ENCODE measurements around the gene PGK2. TPM values are rescaled to one million over a fixed set of nuclear protein-coding genes. Genes with fewer than 3 reads are reported as not detected.

The PGK2 gene
- total and polyA plus RNA-seq, 2 donors from 2014 or later: not detected

DNA sequence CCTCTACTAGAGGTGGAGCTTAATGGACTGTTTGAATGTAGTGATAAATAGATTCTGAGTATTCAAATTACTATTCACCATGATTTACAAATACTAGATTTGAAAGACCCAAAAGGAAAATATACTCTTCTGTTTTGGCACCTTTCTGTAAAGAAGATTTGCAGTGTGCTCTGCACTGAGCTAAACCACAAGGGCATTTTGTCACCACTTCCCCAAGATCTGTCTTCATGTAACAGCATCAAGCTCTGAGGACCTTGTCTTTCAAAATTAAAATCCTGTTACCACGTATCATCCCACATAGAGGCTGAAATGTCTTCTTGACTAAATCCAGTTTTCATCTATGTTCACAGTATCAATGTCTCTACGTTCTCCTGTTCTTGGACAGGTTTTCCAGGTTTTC, 3.3 kb upstream of the PGK2 start:
- H3K36me3 ChIP-seq (ENCODE audit: control insufficient read depth in 2 of 3, insufficient read depth in 3 of 3, low read length in 3 of 3): no peaks in the 10 kb centered on the region
- no peak for DNase-seq

GRCh38 chr6:49784272-49784671, 2.8 kb downstream of the PGK2 start:
- H3K27ac ChIP-seq (ENCODE audit: low read depth in 2 of 2, low read length in 2 of 2): no peak overlapping the region
- no peak for FAIRE-seq

More for the DNA sequence above, 3.3 kb upstream of the PGK2 start:
- Histone ChIP-seq H3K27me3 (ENCODE audit: control insufficient read depth, insufficient read depth, low read length) (no peaks in the 10 kb centered on the region), H3K4me1 (ENCODE audit: control insufficient read depth in 2 of 3, insufficient read depth in 2 of 3, low read depth in 1 of 3, low read length in 3 of 3) (no peaks in the 10 kb centered on the region), H3K4me3 (ENCODE audit: low read length in 3 of 3) (no peak overlapping the region), H3K27ac (ENCODE audit: low read depth in 2 of 2, low read length in 2 of 2) (no peak overlapping the region), H3K9ac (ENCODE audit: low read length in 3 of 3) (no peak overlapping the region), H3K9me3 (ENCODE audit: control insufficient read depth in 2 of 3, insufficient read depth in 1 of 3, low read length in 3 of 3) (no peaks in the 10 kb centered on the region)
- intact Hi-C loops (cut with DNase I): no loop called here
- FAIRE-seq: no peak
- TF ChIP-seq, protein P1, sequence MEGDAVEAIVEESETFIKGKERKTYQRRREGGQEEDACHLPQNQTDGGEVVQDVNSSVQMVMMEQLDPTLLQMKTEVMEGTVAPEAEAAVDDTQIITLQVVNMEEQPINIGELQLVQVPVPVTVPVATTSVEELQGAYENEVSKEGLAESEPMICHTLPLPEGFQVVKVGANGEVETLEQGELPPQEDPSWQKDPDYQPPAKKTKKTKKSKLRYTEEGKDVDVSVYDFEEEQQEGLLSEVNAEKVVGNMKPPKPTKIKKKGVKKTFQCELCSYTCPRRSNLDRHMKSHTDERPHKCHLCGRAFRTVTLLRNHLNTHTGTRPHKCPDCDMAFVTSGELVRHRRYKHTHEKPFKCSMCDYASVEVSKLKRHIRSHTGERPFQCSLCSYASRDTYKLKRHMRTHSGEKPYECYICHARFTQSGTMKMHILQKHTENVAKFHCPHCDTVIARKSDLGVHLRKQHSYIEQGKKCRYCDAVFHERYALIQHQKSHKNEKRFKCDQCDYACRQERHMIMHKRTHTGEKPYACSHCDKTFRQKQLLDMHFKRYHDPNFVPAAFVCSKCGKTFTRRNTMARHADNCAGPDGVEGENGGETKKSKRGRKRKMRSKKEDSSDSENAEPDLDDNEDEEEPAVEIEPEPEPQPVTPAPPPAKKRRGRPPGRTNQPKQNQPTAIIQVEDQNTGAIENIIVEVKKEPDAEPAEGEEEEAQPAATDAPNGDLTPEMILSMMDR (IDR thresholded peaks at IDR 0.05; ENCODE audit: borderline replicate concordance, extremely low read depth, insufficient read depth): no peak

GRCh38 chr6:49782725-49783124, 4.4 kb downstream of the PGK2 start:
- no peaks in the 10 kb centered on the region for H3K27me3 ChIP-seq (ENCODE audit: control insufficient read depth, insufficient read depth, low read length)
- FAIRE-seq (no peak), DNase-seq (no peak)
- H3K4me3 ChIP-seq (ENCODE audit: low read length in 3 of 3): no peak overlapping the region
- H3K9ac ChIP-seq (ENCODE audit: low read length in 3 of 3): no peak overlapping the region
- no peaks in the 10 kb centered on the region for H3K4me1 ChIP-seq (ENCODE audit: control insufficient read depth in 2 of 3, insufficient read depth in 2 of 3, low read depth in 1 of 3, low read length in 3 of 3)
- H3K27ac ChIP-seq (ENCODE audit: low read depth in 2 of 2, low read length in 2 of 2): no peak overlapping the region
- H3K9me3 ChIP-seq (ENCODE audit: control insufficient read depth in 2 of 3, insufficient read depth in 1 of 3, low read length in 3 of 3): no peaks in the 10 kb centered on the region
- TF ChIP-seq, protein P1 (IDR thresholded peaks at IDR 0.05; ENCODE audit: borderline replicate concordance, extremely low read depth, insufficient read depth): no peak
- intact Hi-C loops (cut with DNase I): no loop called here
- H3K36me3 ChIP-seq (ENCODE audit: control insufficient read depth in 2 of 3, insufficient read depth in 3 of 3, low read length in 3 of 3): no peaks in the 10 kb centered on the region

More at GRCh38 chr6:49784272-49784671, 2.8 kb downstream of the PGK2 start:
- Histone ChIP-seq H3K9ac (ENCODE audit: low read length in 3 of 3) (no peak overlapping the region), H3K4me1 (ENCODE audit: control insufficient read depth in 2 of 3, insufficient read depth in 2 of 3, low read depth in 1 of 3, low read length in 3 of 3) (no peaks in the 10 kb centered on the region), H3K4me3 (ENCODE audit: low read length in 3 of 3) (no peak overlapping the region), H3K36me3 (ENCODE audit: control insufficient read depth in 2 of 3, insufficient read depth in 3 of 3, low read length in 3 of 3) (no peaks in the 10 kb centered on the region), H3K27me3 (ENCODE audit: control insufficient read depth, insufficient read depth, low read length) (no peaks in the 10 kb centered on the region), H3K9me3 (ENCODE audit: control insufficient read depth in 2 of 3, insufficient read depth in 1 of 3, low read length in 3 of 3) (no peaks in the 10 kb centered on the region)
- intact Hi-C loops (cut with DNase I): no loop called here
- DNase-seq: no peak
- TF ChIP-seq, protein P1 (IDR thresholded peaks at IDR 0.05; ENCODE audit: borderline replicate concordance, extremely low read depth, insufficient read depth): no peak

GRCh38 chr6:49782293-49782692, 4.8 kb downstream of the PGK2 start:
- Histone ChIP-seq H3K9me3 (ENCODE audit: control insufficient read depth in 2 of 3, insufficient read depth in 1 of 3, low read length in 3 of 3) (no peaks in the 10 kb centered on the region), H3K27me3 (ENCODE audit: control insufficient read depth, insufficient read depth, low read length) (no peaks in the 10 kb centered on the region), H3K4me1 (ENCODE audit: control insufficient read depth in 2 of 3, insufficient read depth in 2 of 3, low read depth in 1 of 3, low read length in 3 of 3) (no peaks in the 10 kb centered on the region), H3K9ac (ENCODE audit: low read length in 3 of 3) (no peak overlapping the region), H3K27ac (ENCODE audit: low read depth in 2 of 2, low read length in 2 of 2) (no peak overlapping the region), H3K4me3 (ENCODE audit: low read length in 3 of 3) (no peak overlapping the region), H3K36me3 (ENCODE audit: control insufficient read depth in 2 of 3, insufficient read depth in 3 of 3, low read length in 3 of 3) (no peaks in the 10 kb centered on the region)
- intact Hi-C loops (cut with DNase I): no loop called here
- TF ChIP-seq, protein P1 (IDR thresholded peaks at IDR 0.05; ENCODE audit: borderline replicate concordance, extremely low read depth, insufficient read depth): no peak
- FAIRE-seq (no peak), DNase-seq (no peak)

Data from kidney (tissue), 14 donors.